Peyer's patch (tissue), 4 donors: ENCODE results near the gene HJURP.

Source experiments
- POLR2A ChIP-seq, 2 donors: fragments of 450-650 bp; IDR thresholded peaks; one replicate each; pipeline ENCODE4 v1.5.1; 2017; ENCODE audit warnings: antibody characterized with exemption in 2 of 2, mild to moderate bottlenecking in 2 of 2, moderate library complexity in 2 of 2
- TF ChIP-seq, protein P1 (sequence below), 6 experiments: fragments of 450-650 bp in 4 of 6; fragments of 200-600 bp in 2 of 6; sonication (generic) in 1 of 6; IDR thresholded peaks; one replicate each; pipeline ENCODE4 v1.5.1; 2017 to 2019; ENCODE audit warnings: antibody characterized with exemption in 6 of 6, mild to moderate bottlenecking in 3 of 6, moderate library complexity in 1 of 6

DNA sequence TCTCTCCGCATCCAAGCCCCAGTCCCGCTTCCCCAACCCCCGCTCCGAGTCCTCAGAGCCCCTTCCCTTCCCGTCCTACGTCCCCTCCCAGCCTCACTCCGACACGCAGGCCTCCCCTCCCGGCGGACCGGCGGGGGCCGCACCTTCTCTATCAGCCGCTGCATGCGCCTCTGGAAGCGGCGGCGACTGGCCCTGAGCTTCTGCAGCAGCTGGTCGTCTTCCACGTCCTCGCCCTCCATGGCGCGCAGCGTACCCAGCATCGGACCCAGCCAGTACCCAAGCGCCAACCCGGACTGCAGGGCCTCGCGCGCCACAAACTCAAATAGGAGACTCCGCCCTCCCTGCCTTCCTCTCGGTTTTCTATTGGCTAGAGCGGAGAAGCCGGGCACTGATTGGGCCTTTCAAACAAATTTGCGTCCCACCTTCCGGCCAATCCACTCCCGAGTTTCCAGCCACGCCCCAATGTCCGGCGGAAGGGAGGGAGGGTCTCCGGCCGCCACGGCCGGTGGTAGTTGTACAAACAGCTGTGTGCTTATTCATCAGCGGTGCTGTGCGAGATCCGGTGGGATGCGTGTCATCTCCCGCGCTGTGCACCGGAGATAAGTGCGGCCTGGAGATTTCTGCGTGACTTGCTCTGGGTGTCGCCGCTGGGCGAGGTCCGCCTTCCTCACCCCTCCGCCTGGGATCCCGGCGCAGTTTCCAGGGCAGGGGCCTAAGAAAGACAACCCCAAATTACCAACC is at the start of gene HJURP:
- TF ChIP-seq POLR2A (IDR thresholded peaks at IDR 0.05): peak; percentile 24 to 56
- TF ChIP-seq, protein P1, sequence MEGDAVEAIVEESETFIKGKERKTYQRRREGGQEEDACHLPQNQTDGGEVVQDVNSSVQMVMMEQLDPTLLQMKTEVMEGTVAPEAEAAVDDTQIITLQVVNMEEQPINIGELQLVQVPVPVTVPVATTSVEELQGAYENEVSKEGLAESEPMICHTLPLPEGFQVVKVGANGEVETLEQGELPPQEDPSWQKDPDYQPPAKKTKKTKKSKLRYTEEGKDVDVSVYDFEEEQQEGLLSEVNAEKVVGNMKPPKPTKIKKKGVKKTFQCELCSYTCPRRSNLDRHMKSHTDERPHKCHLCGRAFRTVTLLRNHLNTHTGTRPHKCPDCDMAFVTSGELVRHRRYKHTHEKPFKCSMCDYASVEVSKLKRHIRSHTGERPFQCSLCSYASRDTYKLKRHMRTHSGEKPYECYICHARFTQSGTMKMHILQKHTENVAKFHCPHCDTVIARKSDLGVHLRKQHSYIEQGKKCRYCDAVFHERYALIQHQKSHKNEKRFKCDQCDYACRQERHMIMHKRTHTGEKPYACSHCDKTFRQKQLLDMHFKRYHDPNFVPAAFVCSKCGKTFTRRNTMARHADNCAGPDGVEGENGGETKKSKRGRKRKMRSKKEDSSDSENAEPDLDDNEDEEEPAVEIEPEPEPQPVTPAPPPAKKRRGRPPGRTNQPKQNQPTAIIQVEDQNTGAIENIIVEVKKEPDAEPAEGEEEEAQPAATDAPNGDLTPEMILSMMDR (IDR thresholded peaks at IDR 0.05): no peak
